ENCODE results near the gene ENDOV.
A peak's percentile ranks its signal among the peaks of the same experiment; 100 is the strongest.

Gene ENDOV

DNA sequence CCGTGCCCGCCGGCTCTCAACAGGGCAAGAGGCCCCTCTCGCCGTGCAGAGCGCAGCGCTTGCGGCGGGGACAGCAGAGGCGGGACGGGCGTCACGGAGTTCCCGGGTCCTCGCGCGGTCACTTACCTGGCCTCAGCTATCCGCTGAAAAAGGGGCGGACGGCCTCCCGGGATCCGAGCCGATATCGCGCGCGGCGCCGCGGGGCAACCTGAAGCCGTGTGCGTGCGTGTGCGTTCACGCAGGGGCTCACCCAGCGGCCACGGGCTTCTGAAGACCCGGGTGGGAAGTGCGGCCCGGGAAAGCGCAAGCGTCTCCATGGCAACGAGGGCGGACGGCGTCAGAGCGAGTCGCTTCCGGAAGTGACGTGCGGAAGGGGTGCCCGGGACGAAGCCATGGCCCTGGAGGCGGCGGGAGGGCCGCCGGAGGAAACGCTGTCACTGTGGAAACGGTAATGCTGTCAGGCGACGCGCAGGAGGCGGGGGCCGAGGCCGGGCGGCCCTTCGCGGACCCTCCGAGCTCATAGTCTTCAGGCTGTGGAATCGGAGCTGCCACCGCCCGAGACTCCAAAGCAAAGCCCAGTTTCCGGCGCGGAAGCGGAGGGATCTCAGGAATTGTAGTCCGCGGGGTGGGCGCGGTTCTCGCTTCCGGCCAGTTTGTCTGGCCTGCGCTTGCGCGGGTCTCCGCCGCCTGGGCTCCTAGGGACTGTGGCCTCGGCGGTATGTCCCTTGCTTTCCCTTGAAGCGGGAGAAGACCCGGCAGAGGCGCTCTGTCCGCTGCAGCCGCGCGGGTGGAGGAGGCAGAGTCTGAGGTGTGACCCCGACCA lies at the start of gene ENDOV:
TSS of gene ENDOV (plus strand) at position 365 of the 823 bp plus-strand sequence. CDS start at position 393, 28 bp downstream.
- DNase-seq (ENCODE audit: low read depth) = peak; percentile 88

- no peak for DNase-seq (ENCODE audit: low read depth)
These were observed 49.0 kb upstream of the ENDOV start for GRCh38 chr17:80365983-80366382.

GRCh38 chr17:80367503-80367902 lies 47.5 kb upstream of the ENDOV start:
- DNase-seq (ENCODE audit: low read depth) = no peak

DNA sequence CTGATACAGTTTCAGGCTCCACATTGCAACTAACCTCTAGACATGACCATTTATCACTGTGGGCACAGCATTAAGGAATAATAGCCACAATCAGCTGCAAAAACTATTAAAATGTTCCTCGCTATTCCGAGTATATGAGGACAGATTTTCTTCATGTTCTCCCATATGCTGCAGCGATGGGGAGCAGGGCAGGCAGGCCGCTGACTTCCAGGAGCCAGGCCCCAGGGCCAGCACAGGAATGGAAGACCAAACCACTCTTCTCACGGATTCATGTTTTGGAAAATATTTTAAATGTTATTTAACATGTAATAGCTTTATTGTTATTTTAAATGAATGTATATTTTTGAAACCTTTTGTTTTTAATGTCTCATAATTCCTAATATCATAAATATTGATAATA lies 43.8 kb upstream of the ENDOV start:
- DNase-seq (ENCODE audit: low read depth) = no peak

- DNase-seq (ENCODE audit: low read depth) = no peak
These were observed 42.5 kb upstream of the ENDOV start for GRCh38 chr17:80372456-80372855.

DNA sequence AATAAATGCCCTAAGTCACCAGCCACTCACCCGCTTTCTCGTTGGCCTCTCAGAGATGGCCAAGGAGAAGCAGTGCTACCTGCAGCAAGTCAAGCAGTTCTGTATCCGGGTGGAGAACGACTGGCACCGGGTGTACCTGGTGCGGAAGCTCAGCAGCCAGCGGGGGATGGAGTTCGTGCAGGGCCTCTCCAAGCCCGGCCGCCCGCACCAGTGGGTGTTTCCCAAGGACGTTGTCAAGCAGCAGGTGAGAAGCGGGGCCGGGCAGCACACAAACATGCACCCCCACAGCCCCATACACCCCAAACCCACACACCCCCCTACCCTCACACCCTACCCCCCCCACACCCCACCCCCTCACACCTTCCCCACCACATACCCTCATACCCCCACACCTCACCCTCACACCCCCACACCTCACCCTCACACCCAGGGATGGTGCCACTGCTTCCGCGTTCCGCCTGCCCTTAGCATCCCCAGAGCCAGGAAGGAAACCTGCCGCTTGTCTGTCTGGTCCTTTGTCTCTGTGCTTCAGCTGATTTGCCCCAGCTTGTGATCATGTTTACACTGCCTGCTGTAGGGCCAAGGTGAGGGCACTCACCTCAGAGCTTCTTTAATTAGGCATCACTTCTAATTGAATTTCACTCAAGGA lies 41.9 kb upstream of the ENDOV start:
- no peak for DNase-seq (ENCODE audit: low read depth)

- no peak for DNase-seq (ENCODE audit: low read depth)
These were observed 40.8 kb upstream of the ENDOV start for GRCh38 chr17:80374039-80374731.

DNA sequence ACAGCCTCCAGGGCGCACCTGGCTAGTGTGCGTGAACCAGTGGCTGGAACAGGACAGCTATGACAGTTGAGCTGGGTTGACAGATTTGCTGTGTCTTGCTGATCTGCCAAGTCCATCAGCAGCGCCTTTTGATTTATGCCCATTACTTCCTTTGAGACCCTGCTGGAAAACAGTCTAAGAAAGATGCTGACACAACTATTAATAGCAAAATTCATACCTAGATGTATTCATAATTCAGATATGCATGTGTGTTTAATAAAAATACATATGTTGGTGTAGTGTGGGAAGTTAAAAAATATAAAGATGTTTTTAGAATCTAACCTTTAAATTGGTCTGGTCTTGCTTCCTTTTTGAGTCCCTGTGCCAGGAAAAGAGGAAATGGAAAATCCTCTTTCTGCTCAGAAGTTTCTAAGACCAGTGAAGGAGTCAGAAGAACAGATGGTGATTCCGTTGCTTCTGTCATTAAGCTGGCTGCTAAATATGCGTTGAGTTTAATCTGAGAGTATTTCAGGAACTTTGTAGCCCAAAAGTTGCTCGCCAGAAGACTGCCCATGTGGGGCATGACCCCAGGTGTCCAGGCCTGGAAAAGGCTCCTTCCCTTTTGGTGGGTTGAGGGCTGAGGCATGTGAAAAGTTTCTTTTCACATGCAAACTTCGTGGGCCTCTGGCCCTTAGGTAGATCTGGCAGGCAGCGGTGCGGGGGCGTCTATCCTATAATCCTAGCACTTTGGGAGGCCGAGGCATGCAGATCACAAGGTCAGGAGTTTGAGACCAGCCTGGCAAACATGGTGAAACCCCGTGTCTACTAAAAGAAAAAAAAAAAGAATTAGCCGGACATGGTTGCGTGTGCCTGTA lies 40.0 kb upstream of the ENDOV start:
- no peak for DNase-seq (ENCODE audit: low read depth)

- DNase-seq (ENCODE audit: low read depth) = no peak
These were observed 38.4 kb upstream of the ENDOV start for GRCh38 chr17:80376531-80376930.

DNA sequence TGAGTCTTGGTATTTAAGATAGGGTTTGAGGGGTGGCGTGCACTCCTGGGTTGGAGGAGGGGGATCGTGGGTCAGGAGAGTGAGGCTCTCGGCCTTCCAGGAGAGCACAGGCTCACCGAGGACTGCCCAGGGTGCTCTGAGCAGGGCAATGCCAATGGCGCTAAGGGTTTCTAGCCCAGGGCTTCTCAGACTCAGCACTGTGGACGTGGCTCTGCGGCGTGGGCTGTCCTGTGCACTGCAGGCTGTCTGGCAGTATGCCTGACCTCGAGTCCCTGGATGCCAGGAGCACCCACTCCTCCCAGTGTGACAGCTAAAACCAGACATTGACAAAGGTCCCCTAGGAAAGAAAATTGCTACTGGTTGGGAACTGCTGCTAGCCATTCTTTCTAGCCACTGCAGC lies 37.2 kb upstream of the ENDOV start:
- DNase-seq (ENCODE audit: low read depth) = no peak

DNA sequence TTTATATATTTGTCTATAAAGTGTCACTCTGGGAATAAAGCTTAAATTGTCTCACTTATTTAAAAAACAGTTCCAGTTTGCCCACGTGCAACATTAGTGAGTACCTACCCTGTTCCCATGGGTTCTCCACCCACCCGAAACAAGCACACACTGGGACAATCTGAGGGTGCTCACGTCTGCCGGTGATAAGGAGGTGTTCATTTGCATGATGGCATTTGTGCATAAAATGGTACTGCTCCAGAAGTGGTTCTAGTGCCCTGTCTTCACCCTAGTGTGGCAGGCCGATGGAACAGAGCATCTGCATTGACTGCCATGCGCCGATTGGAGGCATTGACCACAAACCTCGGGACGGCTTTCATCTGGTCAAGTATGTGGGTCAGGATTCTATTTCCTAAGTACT lies 35.6 kb upstream of the ENDOV start:
- no peak for DNase-seq (ENCODE audit: low read depth)

DNA sequence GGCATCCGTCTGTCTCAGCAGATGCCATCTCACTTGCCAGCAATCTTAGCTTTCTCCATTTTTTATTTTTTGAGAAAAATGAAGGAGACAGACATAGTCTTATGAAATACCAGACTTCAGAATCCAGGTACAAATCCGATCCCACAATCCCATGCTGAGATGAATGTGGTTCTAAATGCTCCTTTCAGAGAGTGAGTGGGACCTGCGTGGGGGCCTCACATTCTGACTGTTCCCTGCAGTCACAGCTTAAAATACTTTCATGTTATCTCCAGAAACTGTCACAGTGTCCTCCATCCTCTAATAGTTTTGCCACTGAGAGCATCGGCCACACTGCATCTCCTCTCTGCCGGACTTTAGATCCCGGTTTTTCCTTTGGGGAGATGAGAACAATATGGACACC lies 34.9 kb upstream of the ENDOV start:
- DNase-seq (ENCODE audit: low read depth) = no peak

- no peak for DNase-seq (ENCODE audit: low read depth)
These were observed 34.4 kb upstream of the ENDOV start for GRCh38 chr17:80380555-80381002.

DNA sequence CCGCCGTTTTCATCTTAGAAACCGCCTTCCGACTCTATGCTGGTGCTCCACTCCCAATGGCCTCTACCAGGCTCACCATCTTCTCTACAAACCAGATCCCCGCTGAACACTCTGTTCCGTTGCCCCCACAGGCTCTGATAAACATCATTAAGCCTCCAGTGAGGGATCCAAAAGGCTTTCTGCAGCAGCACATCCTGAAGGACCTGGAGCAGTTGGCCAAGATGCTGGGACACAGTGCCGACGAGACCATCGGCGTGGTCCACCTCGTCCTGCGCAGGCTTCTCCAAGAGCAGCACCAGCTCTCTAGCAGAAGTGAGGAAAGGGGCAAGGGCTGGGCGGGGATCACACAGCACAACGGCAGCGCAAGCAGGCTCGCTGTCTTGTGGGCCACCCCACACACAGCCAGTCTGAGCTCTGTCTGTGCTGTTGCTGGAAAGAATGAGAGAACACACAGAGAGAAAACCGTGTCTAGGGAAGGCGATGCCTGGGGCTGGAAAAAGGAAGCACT lies 33.5 kb upstream of the ENDOV start:
- no peak for DNase-seq (ENCODE audit: low read depth)

- DNase-seq (ENCODE audit: low read depth) = no peak
These were observed 32.5 kb upstream of the ENDOV start for GRCh38 chr17:80382446-80382845.

DNA sequence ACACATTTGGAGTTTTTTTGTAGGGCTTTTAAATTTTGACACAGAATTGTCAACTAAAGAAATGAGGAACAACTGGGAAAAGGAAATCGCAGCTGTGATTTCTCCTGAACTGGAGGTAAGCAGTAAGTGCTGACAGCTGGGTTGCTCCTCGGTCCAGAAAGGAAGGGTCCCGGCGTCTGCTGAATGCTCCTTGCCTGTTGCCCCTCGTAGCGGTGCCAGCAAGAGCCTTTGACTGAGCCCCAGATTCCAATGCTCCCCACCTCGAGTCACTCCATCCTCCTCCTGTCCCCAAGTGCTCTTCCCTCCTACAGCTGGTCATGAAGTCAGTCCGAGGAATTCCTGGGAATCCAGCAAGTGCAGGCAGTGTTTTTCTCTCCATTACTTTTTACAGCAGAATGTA lies 32.0 kb upstream of the ENDOV start:
- DNase-seq (ENCODE audit: low read depth) = no peak

GRCh38 chr17:80384078-80384960 lies 30.6 kb upstream of the ENDOV start:
- DNase-seq (ENCODE audit: low read depth) = no peak

DNA sequence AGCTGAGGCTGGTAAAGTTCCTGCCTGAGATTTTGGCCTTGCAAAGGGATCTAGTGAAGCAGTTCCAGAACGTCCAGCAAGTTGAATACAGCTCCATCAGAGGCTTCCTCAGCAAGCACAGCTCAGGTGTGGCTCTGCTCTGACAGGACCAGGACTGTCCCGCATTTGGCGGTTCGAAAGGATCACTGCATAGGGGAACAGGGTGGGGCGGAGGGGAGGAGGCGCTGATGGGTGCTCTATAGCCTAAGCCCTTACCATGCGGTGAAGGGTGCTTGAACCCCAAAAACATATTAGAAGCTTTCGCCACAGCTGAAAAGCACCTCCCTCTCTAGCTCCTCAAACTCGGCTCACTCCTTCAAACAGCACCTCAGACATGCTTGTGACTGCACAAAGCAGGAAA lies 29.9 kb upstream of the ENDOV start:
- DNase-seq (ENCODE audit: low read depth) = no peak

DNA sequence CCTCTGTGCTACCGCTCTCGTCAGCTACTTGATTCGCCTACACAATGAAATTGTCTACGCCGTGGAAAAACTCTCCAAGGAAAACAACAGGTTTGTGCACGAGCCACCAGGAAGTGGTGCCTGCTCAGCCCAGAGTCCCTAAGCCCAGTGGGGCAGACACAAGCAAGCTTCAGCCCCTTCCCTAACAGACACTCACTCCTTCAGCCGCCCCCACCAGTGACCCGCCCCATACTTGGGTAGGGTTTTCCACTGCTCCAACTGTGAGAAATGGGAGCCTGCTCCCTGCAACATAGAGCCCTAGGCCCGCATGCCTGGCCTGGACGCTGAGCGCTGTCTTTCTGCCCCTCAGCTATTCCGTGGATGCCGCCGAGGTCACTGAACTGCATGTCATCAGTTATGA lies 28.6 kb upstream of the ENDOV start:
- no peak for DNase-seq (ENCODE audit: low read depth)

- no peak for DNase-seq (ENCODE audit: low read depth)
These were observed 27.9 kb upstream of the ENDOV start for GRCh38 chr17:80387071-80387470.

DNA sequence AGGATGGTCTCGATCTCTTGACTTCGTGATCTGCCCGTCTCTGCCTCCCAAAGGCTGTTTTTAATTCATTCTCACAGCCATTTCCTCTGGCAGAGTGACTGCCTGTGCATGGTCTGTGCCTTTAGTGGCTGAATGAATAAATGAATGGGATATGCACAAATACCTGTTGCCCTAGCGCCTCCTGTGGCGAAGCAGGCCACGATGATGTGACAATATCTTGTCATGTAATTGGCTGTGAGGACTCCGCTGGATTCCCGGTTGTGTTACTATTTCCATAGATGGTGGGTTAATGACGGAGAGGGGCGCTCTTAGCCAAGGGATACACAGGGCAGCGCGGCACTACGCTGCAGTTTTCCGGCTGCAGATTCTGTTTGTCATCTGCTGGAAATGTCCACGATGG lies 26.8 kb upstream of the ENDOV start:
- DNase-seq (ENCODE audit: low read depth) = no peak

All from stimulated activated CD8-positive, alpha-beta memory T cell treated with anti-CD3 and anti-CD28 coated beads, Interleukin-12 subunit alpha, Interleukin-12 subunit beta, amount 100 ng/mL, for 1 hour (primary cell).